Stimulated activated CD4-positive, alpha-beta T cell treated with anti-CD3 and anti-CD28 coated beads, Interleukin-2, amount 100 ng/mL, for 24 hours (primary cell): ENCODE results near the gene EIF2D.
A peak's percentile ranks its signal among the peaks of the same experiment; 100 is the strongest.

Source experiments
- DNase-seq, 2 donors: peaks; one replicate each; pipeline ENCODE4 v3.0.0-alpha.2; 2020

The EIF2D gene

DNA sequence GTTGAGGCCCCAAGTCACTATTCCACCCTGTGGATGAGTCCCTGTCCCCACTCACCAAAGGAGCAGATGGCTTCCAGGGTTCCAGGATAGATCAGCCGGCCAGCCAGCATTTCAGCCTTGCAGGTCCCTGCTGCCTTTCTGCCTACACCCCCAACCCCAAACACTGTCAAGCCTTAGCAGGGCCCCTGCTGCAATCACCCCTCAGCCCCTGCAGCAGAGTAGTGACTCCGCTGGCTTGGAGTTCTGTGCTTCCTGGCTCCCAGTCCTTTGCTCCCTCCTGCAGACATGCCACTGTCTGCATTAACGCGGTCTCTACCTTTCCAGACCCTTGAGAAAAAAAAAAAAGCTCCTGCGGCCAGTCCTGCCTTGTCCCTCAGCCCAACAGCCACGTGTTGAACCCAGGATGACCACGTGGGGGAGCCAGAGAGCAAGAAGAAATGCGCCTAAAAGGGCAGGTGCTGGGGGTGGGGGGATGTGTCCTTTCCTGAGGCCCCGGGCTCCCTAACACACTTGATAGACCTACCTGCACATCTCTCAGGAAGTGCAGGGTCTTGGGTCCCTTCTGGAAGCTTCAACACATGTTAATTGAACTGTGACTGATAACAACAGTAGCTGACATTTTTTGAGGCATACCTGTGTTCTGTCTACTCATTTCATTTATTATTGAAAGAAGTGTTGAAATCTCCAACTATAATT is 67.6 kb downstream of the EIF2D start:
- peak; percentile 88 to 91 for DNase-seq
